Adrenal gland (tissue), 5 donors: ENCODE results near the gene C3.

Source experiments
- POLR2A ChIP-seq, 2 donors: fragments of 450-650 bp; IDR thresholded peaks; one replicate each; pipeline ENCODE4 v1.6.1; 2017; ENCODE audit warnings: antibody characterized with exemption in 2 of 2, mild to moderate bottlenecking in 2 of 2, moderate library complexity in 1 of 2
- TF ChIP-seq, protein P1 (sequence below), 6 experiments: fragments of 450-650 bp in 4 of 6; fragments of 200-600 bp in 2 of 6; sonication (generic) in 1 of 6; IDR thresholded peaks; 1 replicate in 5 of 6; 2 replicates in 1 of 6; pipeline versions ENCODE4 v1.5.1 to v1.8.0; 2016 to 2021; ENCODE audit warnings: antibody characterized with exemption in 6 of 6, mild to moderate bottlenecking in 2 of 6, moderate library complexity in 1 of 6
- donor health status: DM: no; HTN: no; CAD: no.

DNA sequence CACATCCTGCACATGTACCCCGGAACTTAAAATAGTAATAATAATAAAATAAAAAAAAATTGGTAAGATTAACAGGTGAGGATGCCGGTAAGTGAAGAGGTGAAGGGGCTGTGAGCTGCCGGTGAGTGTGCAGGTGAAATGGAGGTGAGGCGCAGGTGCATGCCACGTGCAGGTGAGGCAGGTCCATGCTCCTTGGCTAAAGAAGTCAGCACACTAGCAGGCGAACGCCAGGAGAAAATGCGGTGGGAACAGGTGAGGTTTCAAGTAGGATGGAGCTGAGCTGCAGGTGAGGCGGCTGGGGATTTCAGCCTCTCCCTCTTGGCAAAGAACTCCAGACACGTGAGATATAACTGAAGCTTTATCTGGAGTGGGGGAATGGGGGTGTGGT is 43.0 kb downstream of the C3 start:
- TF ChIP-seq, protein P1, sequence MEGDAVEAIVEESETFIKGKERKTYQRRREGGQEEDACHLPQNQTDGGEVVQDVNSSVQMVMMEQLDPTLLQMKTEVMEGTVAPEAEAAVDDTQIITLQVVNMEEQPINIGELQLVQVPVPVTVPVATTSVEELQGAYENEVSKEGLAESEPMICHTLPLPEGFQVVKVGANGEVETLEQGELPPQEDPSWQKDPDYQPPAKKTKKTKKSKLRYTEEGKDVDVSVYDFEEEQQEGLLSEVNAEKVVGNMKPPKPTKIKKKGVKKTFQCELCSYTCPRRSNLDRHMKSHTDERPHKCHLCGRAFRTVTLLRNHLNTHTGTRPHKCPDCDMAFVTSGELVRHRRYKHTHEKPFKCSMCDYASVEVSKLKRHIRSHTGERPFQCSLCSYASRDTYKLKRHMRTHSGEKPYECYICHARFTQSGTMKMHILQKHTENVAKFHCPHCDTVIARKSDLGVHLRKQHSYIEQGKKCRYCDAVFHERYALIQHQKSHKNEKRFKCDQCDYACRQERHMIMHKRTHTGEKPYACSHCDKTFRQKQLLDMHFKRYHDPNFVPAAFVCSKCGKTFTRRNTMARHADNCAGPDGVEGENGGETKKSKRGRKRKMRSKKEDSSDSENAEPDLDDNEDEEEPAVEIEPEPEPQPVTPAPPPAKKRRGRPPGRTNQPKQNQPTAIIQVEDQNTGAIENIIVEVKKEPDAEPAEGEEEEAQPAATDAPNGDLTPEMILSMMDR (IDR thresholded peaks at IDR 0.05), result no peak
- no peak for TF ChIP-seq POLR2A (IDR thresholded peaks at IDR 0.05)
